GM21576 (cell line): ENCODE data around the gene NFATC2.

Experiments
- ATAC-seq: cut with Tn5 transposase; IDR thresholded peaks from one replicate; pipeline ENCODE4 v1.9.1; 2021; ENCODE audit warnings: mild to moderate bottlenecking, moderate library complexity; ENCODE audit not compliant: unreplicated experiment

NFATC2 gene

GRCh38 chr20:51342510-51343236, 199.8 kb downstream of the NFATC2 start:
- ATAC-seq = no peak

DNA sequence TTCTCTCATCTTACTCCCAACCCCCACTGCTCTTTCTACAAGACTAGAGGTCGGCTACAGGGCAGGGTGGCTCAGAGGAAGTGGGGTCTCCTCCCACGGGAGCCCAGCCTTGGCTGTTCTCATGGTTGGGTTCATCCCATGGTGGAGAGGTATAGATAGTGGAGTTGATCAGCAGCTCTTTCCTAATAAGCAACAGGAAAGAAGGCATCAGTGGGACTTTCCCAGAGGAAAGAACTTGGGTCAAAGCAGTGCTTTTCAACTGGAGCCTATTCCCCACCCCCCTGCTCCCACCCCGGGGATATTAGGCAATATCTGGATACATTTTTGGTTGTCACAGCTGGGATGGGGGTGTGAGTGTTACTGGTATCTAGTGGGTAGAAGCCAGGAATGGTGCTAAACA, 200.9 kb downstream of the NFATC2 start:
- ATAC-seq = no peak

DNA sequence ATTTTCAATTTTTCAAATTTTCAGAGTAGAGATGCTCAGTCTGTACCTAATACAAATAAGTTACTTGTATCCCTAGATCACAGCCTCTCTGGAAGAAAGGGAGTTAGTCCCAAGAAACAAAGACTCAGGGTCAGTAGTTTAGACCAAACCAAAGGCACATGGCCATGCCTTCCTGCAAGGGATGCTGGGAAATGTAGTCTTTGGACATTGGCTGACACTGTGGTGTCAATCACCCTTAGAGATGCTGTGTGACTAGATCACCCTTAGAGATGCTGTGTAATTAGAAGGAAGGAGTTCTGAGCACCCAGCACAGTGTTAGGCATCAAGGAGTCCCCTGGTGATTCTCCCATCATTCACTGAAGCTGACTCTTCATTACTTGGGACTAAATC, 202.1 kb downstream of the NFATC2 start:
- no peak for ATAC-seq

GRCh38 chr20:51339721-51340450, 202.6 kb downstream of the NFATC2 start:
- ATAC-seq = no peak

GRCh38 chr20:51338692-51339440, 203.7 kb downstream of the NFATC2 start:
- no peak for ATAC-seq

DNA sequence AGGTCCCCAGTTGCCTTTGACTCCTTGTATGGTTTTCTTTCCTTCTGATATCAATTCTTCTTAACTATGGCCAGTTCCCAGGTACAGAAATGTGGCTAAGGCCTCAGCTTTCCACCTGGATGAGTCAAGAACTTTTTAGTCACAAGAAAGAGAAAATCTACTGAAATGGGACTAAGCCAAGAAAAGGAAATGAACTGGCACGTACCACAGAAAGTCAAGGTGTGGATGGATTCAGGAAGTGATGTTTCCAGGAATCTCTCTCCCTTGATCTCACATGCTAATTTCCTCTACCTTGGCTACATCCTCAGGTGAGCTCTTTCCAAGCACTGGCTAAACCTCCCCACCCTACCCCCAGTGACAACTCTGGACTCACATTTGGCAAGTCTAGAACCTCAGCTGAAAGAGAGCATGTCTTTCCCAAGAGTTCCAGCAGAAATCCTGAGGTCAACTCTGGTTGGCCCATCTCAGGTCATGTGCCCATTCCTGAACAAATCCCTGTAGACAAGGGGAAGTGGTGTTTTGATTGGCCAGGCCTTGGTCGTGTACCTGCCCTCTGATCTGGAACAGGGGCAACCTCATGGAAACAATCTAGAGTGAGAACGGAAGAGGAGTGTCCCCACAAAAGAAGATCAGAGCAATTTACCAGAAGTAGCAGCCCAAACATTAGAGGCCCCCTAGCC, 205.3 kb downstream of the NFATC2 start:
- no peak for ATAC-seq
